ENCODE measurements around the gene IGLL1.
"Not testable (repeated sequence)": the region's sequence is repeated elsewhere in the genome, so short reads cannot be mapped to it uniquely, and the experiment has no call there.

IGLL1 gene

GRCh38 chr22:23540837-23541236, 39.3 kb downstream of the IGLL1 start:
- not testable (repeated sequence) for DNase-seq (ENCODE audit: low read depth)

GRCh38 chr22:23539839-23540198, 40.3 kb downstream of the IGLL1 start:
- DNase-seq (ENCODE audit: low read depth) = not testable (repeated sequence)

DNA sequence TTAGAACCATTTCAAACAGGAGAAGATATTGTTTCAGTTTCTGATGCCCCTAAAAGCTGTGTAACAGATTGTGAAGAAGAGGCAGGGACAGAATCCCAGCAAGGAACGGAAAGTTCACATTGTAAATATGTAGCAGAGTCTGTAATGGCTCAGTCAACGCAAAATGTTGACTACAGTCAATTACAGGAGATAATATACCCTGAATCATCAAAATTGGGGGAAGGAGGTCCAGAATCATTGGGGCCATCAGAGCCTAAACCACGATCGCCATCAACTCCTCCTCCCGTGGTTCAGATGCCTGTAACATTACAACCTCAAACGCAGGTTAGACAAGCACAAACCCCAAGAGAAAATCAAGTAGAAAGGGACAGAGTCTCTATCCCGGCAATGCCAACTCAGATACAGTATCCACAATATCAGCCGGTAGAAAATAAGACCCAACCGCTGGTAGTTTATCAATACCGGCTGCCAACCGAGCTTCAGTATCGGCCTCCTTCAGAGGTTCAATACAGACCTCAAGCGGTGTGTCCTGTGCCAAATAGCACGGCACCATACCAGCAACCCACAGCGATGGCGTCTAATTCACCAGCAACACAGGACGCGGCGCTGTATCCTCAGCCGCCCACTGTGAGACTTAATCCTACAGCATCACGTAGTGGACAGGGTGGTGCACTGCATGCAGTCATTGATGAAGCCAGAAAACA, 40.8 kb downstream of the IGLL1 start:
- DNase-seq (ENCODE audit: low read depth) = no peak

GRCh38 chr22:23538696-23539030, 41.4 kb downstream of the IGLL1 start:
- DNase-seq (ENCODE audit: low read depth) = not testable (repeated sequence)

GRCh38 chr22:23537830-23538695, 42.0 kb downstream of the IGLL1 start:
- DNase-seq (ENCODE audit: low read depth) = not testable (repeated sequence)

GRCh38 chr22:23537416-23537815, 42.7 kb downstream of the IGLL1 start:
- no peak for DNase-seq (ENCODE audit: low read depth)

GRCh38 chr22:23536821-23537345, 43.2 kb downstream of the IGLL1 start:
- no peak for DNase-seq (ENCODE audit: low read depth)

- not testable (repeated sequence) for DNase-seq (ENCODE audit: low read depth)
Observed at GRCh38 chr22:23535790-23536661, 44.1 kb downstream of the IGLL1 start.

GRCh38 chr22:23534851-23535717, 45.0 kb downstream of the IGLL1 start:
- no peak for DNase-seq (ENCODE audit: low read depth)

DNA sequence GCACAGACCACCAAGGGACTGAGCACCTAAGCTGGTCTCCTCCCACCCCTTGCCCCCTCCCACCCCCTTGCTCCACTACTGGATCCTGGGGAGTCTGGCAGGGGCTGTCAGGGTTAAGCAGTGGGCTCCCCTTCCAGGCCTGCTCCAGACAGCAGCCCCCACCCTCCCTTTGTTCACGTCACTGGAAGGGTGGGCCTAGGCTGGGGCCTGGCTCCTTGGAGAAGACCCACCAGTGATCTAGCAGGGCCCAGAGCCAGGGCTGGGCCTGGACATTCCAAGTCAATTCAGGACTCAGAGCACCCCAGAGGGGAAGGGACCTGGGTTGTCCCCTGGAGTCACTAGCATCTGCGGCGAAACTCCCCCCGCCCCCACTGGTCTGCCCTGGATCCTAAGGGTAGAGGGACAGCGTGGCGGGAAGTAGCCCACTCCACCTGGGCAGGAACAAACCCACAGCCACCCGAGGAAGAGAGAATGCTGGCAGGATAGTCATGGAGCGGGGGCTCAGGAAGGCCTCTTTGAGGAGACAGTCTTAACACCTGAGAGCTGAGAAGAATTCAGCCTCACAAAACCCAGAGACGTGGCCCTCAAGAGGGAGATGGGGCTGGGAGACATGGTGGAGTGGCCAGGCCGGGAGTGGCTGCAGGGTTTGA, 45.8 kb downstream of the IGLL1 start:
- DNase-seq (ENCODE audit: low read depth) = no peak

GRCh38 chr22:23533771-23534191, 46.3 kb downstream of the IGLL1 start:
- no peak for DNase-seq (ENCODE audit: low read depth)

GRCh38 chr22:23533328-23533762, 46.7 kb downstream of the IGLL1 start:
- DNase-seq (ENCODE audit: low read depth) = no peak

GRCh38 chr22:23532731-23533130, 47.4 kb downstream of the IGLL1 start:
- no peak for DNase-seq (ENCODE audit: low read depth)

DNA sequence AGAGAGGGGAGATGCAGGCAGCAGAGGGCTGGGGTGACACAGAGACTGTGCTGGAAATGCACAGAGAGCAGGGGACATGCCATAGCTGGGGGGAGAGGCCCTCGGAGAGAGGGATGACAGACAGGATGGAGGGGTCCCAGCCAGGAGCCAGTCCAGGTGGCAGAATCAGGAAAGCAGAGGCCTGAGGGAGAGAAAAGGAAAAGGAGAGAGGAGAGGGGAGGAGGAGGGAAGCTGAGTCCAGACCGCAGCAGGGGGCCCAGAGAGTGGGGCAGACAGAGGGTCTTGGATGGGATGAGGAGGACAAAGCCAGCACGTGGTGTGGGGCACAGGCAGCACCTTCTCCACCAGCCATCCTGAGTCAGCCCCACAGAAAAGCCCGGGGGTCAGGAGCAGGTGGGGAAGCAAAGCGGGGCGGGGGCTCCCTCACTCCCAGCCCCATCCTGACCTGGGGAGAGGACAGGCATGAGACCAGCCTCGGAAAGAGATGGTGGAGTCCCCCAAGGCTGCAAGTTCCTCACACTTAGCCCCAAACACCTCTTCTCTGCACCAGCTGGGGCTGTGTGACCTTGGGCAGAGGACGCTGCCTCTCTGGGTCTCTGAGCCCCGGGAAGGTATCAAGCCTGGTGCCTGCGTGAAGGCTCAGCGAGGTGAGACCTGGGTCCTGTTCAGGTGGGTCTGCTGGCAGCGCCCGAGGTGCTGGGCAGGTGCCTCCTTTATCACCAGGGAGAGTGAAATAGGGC, 48.0 kb downstream of the IGLL1 start:
- no peak for DNase-seq (ENCODE audit: low read depth)

GRCh38 chr22:23531283-23531956, 48.7 kb downstream of the IGLL1 start:
- no peak for DNase-seq (ENCODE audit: low read depth)

DNA sequence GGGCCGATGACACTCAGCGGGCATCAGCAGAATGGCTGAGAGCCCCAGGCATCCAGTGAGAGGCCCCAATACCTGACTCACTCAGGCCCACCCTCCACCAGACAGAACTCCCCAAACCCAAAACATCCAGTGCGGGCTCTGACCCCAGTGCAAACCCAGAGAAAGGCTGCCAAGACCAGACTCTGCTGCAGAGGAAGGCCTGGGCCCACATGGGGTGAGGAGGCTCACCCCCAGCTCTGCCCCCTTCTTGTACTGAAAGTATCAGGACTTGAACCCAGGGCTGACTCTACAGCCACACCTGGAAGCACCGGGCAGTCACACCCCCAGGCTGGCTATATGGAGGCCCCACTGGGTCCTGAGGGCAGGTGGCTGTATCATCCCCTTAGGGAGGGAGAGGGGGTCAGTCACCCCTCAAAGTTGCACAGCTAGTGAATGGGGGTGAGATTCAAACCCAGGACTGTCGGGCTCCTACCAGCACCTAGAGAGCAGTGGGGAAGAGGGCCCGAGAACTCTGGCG, 49.3 kb downstream of the IGLL1 start:
- no peak for DNase-seq (ENCODE audit: low read depth)

GRCh38 chr22:23530106-23530505, 50.0 kb downstream of the IGLL1 start:
- DNase-seq (ENCODE audit: low read depth) = no peak

GRCh38 chr22:23529166-23530103, 50.7 kb downstream of the IGLL1 start:
- no peak for DNase-seq (ENCODE audit: low read depth)

Data from non-pigmented ciliary epithelial cell (primary cell).